ENCODE data around the gene TMEM174.

DNA sequence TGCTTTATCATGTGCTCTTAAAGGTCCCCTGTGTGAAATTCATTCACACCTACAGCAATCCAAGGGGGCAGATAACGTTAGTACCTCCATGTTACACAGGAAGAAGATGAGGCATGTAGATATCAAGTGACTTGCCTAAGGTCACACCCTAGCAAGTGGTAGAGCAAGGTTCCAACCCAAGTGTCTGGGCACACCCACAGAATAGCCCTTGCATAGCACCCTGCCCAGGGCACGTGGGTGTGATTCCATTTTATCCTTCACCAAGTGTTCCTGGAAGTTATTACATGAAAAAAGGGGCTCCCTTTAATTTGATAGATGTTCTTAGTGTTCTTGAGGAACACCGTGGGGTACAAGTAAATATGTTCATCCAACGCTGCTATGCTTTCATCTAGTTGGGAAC is 47.7 kb upstream of the TMEM174 start:
- TF ChIP-seq, protein P1, sequence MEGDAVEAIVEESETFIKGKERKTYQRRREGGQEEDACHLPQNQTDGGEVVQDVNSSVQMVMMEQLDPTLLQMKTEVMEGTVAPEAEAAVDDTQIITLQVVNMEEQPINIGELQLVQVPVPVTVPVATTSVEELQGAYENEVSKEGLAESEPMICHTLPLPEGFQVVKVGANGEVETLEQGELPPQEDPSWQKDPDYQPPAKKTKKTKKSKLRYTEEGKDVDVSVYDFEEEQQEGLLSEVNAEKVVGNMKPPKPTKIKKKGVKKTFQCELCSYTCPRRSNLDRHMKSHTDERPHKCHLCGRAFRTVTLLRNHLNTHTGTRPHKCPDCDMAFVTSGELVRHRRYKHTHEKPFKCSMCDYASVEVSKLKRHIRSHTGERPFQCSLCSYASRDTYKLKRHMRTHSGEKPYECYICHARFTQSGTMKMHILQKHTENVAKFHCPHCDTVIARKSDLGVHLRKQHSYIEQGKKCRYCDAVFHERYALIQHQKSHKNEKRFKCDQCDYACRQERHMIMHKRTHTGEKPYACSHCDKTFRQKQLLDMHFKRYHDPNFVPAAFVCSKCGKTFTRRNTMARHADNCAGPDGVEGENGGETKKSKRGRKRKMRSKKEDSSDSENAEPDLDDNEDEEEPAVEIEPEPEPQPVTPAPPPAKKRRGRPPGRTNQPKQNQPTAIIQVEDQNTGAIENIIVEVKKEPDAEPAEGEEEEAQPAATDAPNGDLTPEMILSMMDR (IDR thresholded peaks at IDR 0.05): no peak
- TF ChIP-seq POLR2A (IDR thresholded peaks at IDR 0.05): no peak
